Hematopoietic multipotent progenitor cell (in vitro differentiated cells): ENCODE results near the gene DBF4B. TPM values are rescaled to one million over a fixed set of nuclear protein-coding genes. Genes with fewer than 3 reads are reported as not detected.
A peak's percentile ranks its signal among the peaks of the same experiment; 100 is the strongest.
"Not testable (repeated sequence)": the region's sequence is repeated elsewhere in the genome, so short reads cannot be mapped to it uniquely, and the experiment has no call there.

ENCODE experiments used
- DNase-seq, 3 donors: peaks; one replicate each; pipeline ENCODE4 v3.0.0-alpha.2; 2011 to 2015; ENCODE audit warnings: low read depth in 2 of 3, low spot score in 2 of 3
- total RNA-seq: library from RNA; depleted of rRNA; stranded (reverse); fragments of >200 nt; gene quantifications from one replicate; pipeline ENCODE4 v1.2.3, GENCODE V29; 2012

DBF4B gene
- total RNA-seq, 1 donor: 4.8 TPM

GRCh38 chr17:44722254-44722653, 13.8 kb downstream of the DBF4B start:
- DNase-seq: no peak

DNA sequence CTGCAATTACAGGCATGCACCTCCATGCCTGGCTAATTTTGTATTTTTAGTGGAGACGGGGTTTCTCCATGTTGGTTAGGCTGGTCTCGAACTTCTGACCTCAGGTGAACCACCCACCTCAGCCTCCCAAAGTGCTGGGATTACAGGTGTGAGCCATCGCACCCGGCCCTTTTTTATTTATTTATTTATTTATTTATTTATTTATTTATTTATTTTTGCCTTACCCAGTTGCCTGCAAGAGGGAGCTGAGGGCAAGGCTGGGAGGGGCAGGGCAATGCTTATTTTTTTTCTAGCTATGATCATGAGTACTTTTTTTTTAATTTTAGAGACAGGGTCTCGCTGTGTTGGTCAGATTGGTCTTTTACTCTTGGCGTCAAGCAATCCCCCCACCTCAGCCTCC, 17.7 kb downstream of the DBF4B start:
- not testable (repeated sequence) for DNase-seq

DNA sequence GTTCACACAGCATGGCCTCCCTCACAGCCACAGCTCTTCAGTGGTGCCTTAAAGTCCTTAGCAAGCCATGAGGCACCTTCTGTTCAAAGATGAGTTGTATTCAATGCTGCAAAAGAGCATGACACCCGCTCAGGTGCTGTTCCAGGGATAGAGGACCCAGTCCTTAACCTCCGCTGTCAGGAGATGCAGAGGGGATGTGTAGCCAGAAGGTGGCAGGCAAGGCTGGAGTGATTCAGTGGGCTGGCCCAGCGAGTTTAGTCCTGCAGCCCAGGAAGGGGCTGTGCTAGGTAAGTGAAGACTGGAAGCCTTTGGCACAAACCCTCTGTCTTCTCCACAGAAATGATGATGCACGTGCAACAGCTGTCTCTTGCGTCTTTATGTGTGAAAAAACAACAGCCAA, 25.3 kb downstream of the DBF4B start:
- peak in 2 of 3 donors; percentile 26 to 37 for DNase-seq

GRCh38 chr17:44734272-44734671, 25.8 kb downstream of the DBF4B start:
- DNase-seq: no peak

DNA sequence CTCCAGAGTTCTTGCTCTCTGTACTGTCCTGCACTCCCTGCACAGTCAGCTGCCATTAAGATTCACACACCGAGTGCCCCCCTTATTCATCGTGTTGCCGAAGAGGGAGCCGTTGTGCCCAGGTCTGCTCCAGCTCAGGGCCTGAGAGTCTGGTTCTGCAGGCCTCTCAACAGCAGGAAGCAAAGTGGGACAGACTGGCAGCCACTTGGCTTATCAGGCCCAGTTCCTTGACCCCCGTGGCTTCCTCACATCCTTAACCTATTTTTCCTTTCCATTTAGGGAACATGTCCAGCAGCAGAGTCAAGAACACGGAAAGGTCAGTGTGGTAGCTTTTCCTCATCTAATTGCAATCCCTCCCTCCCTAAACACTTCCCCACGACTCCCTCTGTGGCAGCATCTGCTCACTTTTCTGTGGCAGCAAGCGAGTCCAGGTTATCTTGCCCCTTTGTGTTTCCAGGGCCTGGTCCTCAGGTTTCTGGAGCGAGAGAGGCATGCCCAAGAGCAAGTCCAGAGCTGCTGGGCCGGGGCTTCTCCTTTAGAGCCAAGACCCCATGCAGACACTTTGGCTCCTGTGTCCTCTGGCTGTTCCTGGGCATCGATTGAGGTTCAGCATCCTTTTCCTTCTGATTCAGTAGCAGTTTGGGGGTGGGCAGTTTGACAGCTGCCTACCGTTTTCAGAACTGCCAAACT, 28.2 kb downstream of the DBF4B start:
- no peak for DNase-seq

GRCh38 chr17:44738214-44738906, 29.9 kb downstream of the DBF4B start:
- no peak for DNase-seq

GRCh38 chr17:44741316-44741715, 32.9 kb downstream of the DBF4B start:
- DNase-seq: no peak

GRCh38 chr17:44745301-44745700, 36.8 kb downstream of the DBF4B start:
- peak in 1 of 3 donors; percentile 21 for DNase-seq

DNA sequence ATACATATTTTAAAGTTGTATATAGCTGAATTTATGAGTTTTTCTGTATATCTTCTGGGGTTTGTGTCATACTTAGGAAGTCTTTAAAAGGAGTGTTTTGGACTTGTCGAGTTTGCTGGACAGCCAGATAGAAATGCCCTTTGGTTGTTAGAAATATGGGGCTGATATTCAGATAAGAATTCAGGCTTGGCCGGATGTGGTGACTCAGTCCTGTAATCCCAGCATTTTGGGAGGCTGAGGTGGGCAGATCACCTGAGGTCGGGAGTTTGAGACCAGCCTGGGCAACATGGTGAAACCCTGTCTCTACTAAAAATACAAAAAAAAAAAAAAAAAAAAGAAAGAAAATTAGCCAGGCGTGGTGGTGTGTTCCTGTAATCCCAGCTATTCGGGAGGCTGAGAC, 37.3 kb downstream of the DBF4B start:
- not testable (repeated sequence) for DNase-seq

DNA sequence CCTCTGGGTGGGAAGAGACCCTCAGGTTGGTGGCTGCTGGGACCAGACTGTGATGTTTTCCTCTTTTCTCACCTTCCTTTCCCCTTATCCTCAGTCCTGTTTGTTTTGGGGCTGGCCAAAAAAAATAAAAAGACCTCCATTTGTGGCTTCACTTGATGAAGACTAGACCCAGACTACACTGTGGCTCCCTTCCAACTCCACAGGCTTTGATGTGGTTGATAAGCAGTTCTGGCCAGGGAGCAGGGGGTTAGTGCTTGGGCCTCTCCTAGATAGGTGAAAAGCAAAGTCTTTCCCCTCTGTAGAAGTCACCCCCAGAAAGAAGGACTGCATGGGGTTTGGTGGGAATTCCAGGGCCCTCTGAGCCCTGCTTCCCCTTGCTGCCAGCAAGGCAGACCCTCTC, 39.1 kb downstream of the DBF4B start:
- DNase-seq: no peak

DNA sequence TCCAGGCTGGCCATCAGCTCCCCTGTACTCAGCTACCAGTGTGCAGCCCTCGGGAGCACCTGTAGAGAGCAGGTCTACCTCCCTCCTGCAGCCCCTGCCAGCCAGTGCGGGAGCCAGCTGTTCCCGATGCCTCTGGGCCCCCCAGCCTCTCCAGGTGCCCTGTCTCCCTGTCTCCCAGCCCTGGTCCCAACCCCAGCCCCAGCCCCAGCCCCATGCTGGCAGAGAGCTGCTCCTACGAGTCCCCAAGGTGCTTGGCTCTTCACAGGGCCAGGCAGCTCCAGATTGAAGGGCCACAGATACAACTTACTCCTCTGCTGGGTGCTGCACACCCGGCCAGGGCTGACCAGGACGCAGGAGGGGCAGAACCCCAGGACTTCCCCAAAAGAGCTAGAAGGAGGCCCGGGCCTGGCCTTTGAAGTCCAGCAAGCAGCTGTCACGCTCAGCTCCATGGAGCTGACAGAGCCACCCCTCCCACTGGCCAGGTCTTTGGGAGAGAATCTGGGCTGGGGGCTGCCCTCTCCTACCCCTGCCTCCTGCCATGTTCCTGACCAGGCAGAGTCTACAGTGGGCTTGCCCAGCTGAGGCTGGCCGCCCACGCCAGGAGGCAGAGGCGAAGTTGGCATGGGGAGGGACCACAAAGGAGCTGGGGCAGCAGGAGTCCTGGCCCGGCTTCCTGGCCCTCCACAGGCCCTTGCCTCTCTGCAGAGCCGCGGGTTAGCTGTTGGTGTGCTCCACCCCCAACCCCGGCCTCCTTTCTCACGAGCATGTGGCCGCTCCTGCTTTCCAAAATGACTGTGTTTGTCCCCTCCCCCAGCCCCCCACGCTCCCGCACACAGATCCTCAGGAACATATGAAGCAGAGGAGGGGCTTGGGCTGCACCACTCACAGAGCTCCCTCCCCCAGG, 40.9 kb downstream of the DBF4B start:
- DNase-seq: no peak

DNA sequence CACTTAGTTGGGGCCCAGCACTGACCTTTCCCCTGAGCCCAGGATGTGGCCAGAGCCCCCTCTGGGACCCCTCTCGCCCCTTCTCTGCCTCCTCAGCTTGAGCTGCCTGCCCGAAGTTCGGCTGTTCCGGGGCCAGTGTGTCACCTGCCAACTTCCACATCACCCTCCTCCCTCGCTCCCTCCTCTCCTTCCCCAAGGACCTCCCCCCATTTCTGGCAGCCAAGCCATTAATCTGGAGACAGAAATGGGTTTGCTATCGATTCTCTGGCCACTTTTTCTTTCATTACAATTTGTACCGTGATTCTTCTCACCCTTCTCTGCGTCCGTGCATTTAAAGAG, 41.5 kb downstream of the DBF4B start:
- DNase-seq: no peak

DNA sequence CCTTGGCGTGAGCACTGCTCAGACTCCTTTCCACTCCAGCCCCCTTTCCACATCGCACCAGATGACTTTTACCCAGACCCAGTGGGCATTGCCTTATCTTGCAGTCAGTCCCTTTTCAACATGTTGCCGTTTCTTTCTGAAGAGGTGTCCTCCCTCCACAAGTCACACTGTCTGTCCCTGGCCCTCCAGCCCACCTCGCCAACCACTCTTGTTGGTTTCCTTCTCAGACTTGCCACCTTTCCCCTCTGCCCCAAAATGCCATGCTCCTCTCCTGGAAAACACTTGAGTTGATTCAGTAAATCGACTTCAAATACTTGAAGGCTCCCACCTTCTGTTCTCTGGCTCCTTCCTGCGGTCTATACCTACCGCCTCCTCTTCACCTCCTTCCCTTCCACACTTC, 42.9 kb downstream of the DBF4B start:
- DNase-seq: no peak

- no peak for DNase-seq
These were observed 43.3 kb downstream of the DBF4B start for GRCh38 chr17:44751806-44752205.

DNA sequence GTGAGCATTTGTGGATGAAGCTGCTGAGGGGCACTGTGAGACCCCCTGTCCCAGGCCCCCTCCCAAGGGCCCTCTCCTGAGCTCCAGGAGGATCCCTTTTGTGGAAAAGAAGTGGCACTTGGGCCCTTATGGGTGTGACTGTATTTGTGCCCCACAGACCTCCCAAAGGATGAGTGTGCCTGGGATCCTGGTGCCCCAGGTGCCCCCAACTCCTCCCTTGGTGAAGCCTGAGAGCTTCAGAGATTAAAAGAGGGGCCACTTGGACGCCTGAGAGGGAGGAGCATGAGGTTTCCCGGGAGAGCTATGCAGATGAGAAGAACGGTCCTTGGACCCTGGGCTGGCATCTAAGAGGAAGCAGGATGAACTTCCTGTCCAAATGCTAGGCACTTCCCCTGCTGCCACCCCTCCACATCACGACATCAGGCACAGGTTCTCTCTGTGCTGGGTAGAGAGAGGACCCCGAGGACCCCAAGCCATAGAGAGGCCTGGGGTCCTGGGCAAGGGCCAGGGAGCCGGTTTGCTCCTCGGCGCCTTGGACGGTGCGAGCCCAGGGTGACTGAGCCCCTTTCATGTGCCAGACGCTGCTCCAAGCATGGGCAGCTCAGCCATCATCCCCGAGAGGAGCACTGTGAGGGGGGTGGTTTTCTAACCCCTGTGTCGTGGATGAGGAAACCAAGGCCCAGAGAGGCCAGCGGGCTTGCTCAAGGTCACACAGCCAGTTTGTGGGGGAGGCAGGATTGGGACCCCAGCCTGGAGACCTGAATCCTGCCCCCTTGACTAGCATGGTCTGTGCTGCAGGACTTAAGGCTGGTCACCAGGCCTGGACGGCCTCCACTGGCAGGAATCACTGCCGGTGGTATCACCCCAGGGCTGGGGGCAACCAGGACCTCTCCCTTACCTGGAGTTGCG, 44.7 kb downstream of the DBF4B start:
- DNase-seq: no peak

- DNase-seq: no peak
These were observed 45.8 kb downstream of the DBF4B start for GRCh38 chr17:44754276-44754675.

DNA sequence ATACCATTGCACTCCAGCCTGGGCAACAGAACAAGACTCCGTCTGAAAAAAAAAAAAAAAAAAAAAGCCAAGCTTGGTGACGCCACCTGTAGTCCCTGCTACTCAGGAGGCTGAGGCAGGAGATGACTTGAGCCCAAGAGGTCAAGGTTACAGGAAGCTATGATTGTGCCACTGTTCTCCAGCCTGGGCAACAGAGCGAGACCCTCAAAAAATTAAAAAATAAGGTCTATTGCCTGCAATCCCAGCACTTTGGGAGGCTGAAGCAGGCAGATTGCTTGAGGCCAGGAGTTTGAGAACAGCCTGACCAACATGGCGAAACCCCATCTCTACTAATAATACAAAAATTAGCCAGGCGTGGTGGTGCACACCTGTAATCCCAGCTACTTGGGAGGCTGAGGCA, 46.7 kb downstream of the DBF4B start:
- DNase-seq: not testable (repeated sequence)

DNA sequence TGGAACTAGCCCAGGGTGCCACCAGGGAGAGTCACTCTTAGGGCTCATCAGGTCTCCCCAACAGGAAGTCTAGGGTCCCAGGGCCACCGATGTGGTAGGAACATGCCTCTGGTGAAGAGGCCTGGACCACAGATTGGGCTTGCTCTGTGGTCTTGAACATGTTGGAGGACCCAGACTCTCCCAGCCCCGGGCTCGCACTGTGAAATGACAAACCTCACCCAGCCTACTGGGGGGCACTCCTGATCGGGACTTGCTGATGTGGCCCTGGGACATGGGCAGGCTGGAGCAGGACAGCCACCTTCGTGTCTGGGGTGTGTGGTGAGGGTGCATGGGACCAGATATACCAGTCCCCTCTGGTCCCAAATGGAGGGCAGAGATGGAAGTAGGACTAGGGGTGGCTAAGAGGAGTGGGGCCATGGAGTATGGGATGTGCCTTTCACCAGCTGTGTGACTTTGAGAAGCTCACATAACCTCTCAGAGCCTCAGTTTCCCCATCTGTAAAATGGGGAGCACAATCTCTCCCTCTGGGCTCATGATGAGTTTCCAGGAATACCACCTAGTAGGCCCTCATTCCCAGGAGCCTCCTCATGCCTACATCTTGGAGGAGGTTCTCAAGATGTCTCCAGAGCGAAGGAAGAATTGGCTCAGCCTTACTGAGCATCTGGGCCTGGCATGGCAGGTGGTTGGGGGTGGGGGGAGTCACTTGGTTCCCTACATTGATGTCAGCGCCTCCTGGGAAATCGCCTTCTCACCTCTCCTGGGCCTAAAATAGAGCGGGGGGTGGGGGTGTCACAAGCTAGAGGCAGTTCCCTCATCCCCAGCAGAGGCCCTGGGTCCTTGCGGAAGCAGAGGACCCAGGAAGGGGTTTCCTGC, 48.8 kb downstream of the DBF4B start:
- no peak for DNase-seq

DNA sequence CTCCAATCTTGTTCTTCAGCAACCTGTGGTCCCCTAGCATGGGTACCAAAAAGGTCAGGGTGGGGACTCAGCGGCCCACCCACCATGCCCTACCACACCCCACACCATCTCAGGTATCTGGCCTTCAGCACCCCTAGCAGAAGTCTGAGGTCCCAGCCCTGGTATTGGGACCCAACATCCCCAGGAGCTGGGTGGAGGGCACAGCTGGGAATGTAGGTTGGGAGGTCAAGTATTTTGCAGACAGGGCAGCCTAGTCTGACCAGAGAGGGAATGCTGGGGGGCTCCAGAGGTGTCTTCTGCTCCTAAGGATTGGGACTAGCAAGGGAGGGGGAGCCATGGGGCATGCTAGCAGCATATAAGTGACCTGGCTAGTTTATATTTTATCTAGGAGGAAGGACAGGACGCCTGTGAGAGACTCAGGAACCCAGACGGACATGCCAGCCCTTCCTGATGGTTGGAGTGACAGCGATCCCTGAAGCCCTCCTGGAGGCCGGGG, 49.5 kb downstream of the DBF4B start:
- no peak for DNase-seq
